SH-SY5Y (cell line): Measurements from ENCODE around the gene SSR4.

Experiments used
- GATA2 ChIP-seq: IDR thresholded peaks from 2 replicates; pipeline ENCODE4 v1.6.1; 2011; ENCODE audit warnings: mild to moderate bottlenecking, low read depth, low read length
- GATA3 ChIP-seq: IDR thresholded peaks from 2 replicates; pipeline ENCODE4 v1.6.1; 2011; ENCODE audit warnings: low read depth, mild to moderate bottlenecking, low read length, moderate library complexity

DNA sequence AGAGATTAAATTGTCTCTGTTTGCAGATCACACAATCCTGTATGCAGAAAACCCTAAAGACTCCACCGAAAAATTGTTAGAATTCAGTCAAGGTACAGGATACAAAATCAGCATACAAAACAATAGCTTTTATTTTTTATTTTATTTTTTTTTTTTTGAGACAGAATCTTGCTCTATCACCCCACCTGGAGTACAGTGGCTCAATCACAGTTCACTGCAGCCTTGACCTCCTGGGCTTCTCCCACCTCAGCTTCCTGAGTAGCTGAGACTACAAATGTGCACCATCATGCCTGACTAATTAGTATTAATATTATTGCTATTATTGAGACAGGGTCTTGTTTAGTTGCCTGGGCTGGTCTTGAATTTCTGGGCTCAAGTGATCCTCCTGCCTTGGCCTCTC, 39.3 kb upstream of the SSR4 start:
- no peak for TF ChIP-seq GATA2
- no peak for TF ChIP-seq GATA3
